ENCODE data around the gene RELB. TPM values are rescaled to one million over a fixed set of nuclear protein-coding genes. Genes with fewer than 3 reads are reported as not detected.

Gene RELB
- total RNA-seq, 3 donors from 2014 or later = 20.9 to 30.3 (median 21.1) TPM

DNA sequence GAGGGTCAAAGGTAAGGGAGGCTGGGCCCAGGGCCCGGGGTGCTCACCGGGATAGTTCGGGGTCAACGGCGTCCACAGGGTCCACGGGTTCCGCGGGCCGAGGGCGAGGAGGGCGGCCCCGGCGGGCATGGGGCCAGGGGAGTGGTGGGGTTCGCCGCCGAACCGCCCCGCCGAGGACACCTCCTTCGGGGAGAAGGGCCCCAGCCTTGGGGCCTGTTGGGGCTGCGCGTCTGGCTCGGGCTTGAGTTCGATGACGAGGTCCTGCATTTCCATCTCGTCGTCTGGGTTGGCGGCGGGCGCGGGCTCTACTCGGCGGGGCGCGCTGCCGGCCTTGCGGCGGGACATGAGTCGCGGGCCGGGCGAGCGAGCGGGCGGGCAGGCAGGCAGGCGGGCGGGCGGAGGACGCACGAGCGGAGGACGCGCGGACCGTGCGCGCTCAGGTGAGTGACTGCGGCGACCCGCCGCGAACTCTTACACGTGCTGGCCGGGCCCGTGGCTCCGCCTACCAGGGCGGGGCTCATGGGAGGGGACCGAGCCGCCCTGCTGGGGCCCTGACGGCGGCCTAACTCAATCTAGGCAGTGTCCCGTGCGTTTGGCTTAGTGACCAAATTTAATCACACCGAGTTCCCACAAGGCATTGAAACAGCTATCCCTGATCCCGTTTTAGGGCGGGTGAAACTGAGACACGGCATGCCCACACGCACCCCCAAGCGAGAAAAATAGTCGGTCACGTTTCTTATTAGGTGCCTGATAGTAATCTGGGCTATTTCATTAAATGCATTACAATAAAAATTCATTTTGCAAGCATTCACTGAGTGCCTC is 75.0 kb downstream of the RELB start, which contains the start of gene ZNF296:
TSS of gene ZNF296 (minus strand) at position 450 of the 822 bp plus-strand sequence. CDS start at position 345, 105 bp downstream.
- H3K9me3 ChIP-seq = no peaks in the 10 kb centered on the region
- H3K4me1 ChIP-seq (ENCODE audit: low read depth) = peaks cover 23% of the 10 kb centered on the region
- peak; percentile 81 for ATAC-seq
- TF ChIP-seq, protein P1, sequence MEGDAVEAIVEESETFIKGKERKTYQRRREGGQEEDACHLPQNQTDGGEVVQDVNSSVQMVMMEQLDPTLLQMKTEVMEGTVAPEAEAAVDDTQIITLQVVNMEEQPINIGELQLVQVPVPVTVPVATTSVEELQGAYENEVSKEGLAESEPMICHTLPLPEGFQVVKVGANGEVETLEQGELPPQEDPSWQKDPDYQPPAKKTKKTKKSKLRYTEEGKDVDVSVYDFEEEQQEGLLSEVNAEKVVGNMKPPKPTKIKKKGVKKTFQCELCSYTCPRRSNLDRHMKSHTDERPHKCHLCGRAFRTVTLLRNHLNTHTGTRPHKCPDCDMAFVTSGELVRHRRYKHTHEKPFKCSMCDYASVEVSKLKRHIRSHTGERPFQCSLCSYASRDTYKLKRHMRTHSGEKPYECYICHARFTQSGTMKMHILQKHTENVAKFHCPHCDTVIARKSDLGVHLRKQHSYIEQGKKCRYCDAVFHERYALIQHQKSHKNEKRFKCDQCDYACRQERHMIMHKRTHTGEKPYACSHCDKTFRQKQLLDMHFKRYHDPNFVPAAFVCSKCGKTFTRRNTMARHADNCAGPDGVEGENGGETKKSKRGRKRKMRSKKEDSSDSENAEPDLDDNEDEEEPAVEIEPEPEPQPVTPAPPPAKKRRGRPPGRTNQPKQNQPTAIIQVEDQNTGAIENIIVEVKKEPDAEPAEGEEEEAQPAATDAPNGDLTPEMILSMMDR (IDR thresholded peaks at IDR 0.05) = no peak
- peak; percentile 93 to 94 (median 94) for DNase-seq
- H3K4me3 ChIP-seq = peak within 1 kb of the TSS; percentile 39
- intact Hi-C loops (cut with DNase I, micrococcal nuclease) = no loop called here
- peaks cover 9% of the 10 kb centered on the region for H3K36me3 ChIP-seq (ENCODE audit: low read depth)

DNA sequence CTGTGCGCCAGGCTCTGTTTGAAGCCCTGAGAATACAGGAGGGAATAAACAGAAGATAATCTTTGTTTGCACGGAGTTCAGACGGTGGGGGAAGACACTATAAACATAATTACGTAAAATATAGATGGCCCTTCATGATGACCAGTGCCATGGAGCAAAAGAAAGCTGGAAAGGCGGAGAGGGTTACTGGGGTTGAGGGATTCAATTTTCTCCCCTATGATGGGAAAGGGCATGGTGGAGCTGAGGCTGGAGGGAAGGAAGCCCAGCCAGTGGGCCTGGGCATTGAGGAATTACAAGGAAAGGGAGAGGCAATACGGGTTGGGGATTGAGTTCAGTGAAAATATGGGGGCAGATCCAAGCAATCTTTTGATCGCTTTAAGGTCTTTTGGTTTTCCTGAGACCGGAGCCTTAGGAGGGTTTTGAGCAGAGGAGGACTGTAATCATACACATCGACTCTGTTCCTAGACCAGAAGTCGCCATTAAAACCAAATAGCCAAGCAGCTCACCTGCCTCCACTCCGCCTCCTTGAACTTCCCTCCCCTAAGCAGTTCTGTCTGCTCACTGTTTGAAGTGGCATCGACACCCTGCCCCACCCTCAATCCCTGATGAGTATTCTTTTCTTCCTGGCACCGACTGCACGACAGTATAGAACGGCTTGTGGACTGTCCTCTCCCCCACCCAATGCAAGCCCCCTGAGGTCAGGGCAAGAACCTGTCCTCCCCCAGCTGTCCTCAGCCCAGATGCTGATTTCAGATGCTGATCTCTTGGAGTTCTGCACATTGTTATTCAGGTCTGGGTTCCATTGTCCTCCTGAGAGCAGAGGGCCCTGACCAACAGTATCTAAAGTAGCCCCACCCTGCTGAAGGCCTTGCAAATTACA is 75.8 kb downstream of the RELB start:
- H3K9me3 ChIP-seq = no peaks in the 10 kb centered on the region
- DNase-seq = peak in 2 of 3 donors; percentile 56 to 58
- ATAC-seq = peak; percentile 10
- TF ChIP-seq, protein P1 (IDR thresholded peaks at IDR 0.05) = no peak
- H3K4me3 ChIP-seq = no peak overlapping the region
- H3K36me3 ChIP-seq (ENCODE audit: low read depth) = peaks cover under 1% of the 10 kb centered on the region
- peaks cover 23% of the 10 kb centered on the region for H3K4me1 ChIP-seq (ENCODE audit: low read depth)
- intact Hi-C loops (cut with DNase I, micrococcal nuclease) = no loop called here

DNA sequence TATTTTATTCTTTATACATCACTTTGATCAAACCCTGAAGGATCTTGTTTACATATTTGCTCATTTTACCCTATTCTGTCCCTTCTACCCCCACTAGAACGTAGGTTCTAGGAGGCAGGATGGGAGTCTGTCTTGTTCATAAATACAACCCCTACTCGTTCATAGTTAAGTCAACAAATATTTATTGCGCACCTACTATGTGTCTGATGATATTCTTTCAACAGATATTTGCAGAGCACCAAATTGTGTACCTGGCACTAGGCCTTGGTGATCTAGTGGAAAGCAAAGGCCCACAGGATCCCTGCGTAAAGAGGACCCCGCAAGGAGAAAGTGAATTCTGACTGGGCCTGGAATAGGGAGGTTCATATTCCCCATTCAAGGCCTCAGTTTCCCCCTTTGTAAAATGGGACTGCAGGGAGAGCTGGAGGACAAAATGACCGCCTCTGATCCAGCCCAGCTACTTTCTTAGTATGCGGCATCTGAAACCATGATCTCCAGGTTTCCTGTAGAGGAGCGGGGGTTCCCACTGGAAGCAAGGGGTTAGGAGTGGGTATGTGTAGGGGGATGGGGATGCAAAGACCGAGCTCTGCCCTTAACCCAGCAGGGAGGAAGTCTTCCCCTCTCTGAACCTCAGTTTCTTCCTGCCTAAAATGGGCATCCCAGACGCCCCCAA is 77.3 kb downstream of the RELB start:
- TF ChIP-seq, protein P1 (IDR thresholded peaks at IDR 0.05) = no peak
- H3K4me3 ChIP-seq = no peak overlapping the region
- DNase-seq = no peak
- ATAC-seq = no peak
- intact Hi-C loops (cut with DNase I, micrococcal nuclease) = no loop called here
- no peaks in the 10 kb centered on the region for H3K9me3 ChIP-seq
- no peaks in the 10 kb centered on the region for H3K36me3 ChIP-seq (ENCODE audit: low read depth)
- peaks cover 23% of the 10 kb centered on the region for H3K4me1 ChIP-seq (ENCODE audit: low read depth)

DNA sequence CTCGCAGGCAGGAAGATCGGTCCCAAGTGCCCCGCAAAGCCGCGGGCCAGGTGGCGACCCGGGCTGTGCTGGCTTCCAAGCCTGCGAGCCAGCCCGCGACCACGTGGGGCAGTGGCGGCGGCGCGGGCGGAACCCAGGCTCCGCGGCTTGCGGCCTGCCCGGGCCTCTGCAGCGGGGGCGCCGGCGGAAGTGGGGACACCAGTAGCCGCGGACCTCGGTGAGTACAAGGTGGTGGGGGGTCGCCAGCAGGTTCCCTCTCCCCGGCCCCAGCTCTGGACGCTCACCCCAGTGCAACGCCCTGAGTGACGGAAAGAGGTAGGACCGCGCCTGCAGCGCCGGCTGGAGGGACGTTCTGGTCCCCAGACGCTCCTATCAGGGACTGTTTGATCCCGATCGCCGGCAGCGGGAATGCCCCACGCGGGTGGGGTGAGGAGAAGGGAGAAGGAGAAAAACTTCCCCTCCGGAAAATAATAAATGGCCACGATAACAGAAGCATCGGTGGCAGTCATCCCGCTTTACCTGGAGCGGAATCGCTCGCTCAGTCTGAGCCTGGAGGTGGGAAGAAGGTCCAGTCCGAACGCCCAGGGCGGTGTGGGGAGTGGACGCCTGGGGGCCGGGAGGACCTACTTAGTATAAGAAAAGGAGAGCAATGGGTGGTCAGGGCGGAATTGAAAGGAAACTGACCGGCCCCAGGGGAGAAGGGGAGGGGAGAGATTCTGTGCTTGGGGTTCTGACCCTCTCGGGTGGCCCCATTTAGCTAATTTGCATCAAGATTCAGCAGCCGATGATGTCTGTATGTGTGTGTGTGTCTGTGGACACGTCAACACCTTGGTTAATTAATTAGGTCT is 78.0 kb downstream of the RELB start, which contains the start of gene GEMIN7:
TSS of gene GEMIN7 (plus strand) at position 198 of the 848 bp plus-strand sequence. CDS start 10,855 bp downstream, outside the sequence.
- Histone ChIP-seq H3K4me3 (peak within 1 kb of the TSS; percentile 70), H3K36me3 (ENCODE audit: low read depth) (no peaks in the 10 kb centered on the region), H3K9me3 (no peaks in the 10 kb centered on the region), H3K4me1 (ENCODE audit: low read depth) (peaks cover 23% of the 10 kb centered on the region)
- TF ChIP-seq, protein P1 (IDR thresholded peaks at IDR 0.05) = no peak
- peak; percentile 66 for ATAC-seq
- intact Hi-C loops (cut with DNase I, micrococcal nuclease) = no loop called here
- DNase-seq = peak; percentile 73 to 88 (median 87)

Data from mucosa of descending colon (tissue), 3 donors.